H54 (cell line): Measurements from ENCODE around the gene RALGPS1.

Experiments used
- DNase-seq: peaks from one replicate; pipeline ENCODE4 v3.0.0; 2011; ENCODE audit warnings: low spot score, mixed read lengths; ENCODE audit not compliant: insufficient read length
- FAIRE-seq: peaks from 3 replicates; lab custom pipeline; 2011; peaks lifted over from hg19 to GRCh38; lab: Jason Lieb, UNC
- POLR2A ChIP-seq: IDR thresholded peaks from 2 replicates; pipeline ENCODE4 v1.6.1; 2011; ENCODE audit warnings: low read depth, mild to moderate bottlenecking, low read length

Gene RALGPS1

DNA sequence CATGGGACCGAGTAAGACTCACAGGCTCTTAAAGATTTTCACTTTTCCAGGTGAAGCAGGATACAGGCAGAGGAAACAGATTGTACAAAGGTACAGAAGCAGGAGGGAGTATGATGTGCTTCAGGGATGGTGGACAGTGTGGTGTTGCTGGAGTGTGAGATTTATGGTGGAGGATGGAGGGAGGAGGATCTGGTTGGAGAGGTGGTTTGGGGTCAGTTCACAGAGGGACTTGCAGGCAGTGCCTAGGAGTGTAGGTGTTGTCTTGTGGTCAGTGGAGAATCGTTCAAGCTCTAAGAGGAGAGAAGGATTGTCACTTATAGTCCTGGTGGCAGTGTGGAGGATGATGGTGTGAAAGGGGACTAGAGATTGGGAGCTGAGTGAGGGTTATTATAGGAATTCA, 11.8 kb downstream of the RALGPS1 start:
- DNase-seq (no peak), FAIRE-seq (no peak)
- TF ChIP-seq POLR2A, result no peak

DNA sequence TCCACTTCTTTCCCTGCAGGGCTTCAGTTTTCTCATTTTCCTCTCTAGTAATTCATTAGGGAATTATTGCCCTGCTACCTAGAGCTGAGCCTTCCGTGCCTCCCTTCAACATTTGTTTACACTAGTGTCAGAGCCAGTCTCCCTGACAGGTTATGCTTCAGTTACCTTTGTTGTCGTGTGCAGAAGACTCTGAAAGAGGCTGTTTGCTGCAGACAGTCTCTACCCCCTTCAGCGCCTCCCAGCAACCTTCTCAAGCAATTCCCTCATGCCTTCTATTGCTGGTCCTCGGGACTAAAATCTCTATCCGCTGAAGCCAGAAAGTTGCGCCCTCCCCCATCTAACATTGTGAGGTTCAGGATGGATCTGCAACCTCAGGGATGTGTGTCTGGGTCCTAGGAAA, 12.8 kb downstream of the RALGPS1 start:
- no peak for DNase-seq

DNA sequence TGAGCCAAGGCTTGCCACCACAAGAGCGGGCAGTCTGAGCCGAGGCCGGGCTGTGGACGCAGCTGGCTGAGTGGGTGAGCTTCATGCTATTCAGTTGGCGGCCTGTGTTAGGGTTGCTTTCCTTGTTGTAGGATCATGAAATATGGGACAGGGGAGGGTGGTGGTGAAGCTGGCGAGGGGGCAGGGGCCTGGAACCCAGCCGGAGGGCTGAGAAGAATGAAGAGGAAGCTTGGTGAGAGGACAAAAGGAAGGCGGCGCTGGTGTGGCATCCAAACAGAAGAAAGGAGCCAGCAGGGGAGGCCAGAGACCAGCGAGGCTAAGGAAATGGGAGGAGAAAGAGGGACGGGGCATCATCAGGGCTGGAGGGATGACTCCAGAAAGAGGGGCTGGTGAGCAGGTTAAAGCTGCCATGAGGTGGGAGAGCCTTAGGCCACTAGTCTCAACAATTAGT, 18.3 kb downstream of the RALGPS1 start:
- FAIRE-seq (no peak), DNase-seq (no peak)
- no peak for TF ChIP-seq POLR2A

More for the DNA sequence above, 12.8 kb downstream of the RALGPS1 start:
- FAIRE-seq, result no peak
- TF ChIP-seq POLR2A, result no peak

DNA sequence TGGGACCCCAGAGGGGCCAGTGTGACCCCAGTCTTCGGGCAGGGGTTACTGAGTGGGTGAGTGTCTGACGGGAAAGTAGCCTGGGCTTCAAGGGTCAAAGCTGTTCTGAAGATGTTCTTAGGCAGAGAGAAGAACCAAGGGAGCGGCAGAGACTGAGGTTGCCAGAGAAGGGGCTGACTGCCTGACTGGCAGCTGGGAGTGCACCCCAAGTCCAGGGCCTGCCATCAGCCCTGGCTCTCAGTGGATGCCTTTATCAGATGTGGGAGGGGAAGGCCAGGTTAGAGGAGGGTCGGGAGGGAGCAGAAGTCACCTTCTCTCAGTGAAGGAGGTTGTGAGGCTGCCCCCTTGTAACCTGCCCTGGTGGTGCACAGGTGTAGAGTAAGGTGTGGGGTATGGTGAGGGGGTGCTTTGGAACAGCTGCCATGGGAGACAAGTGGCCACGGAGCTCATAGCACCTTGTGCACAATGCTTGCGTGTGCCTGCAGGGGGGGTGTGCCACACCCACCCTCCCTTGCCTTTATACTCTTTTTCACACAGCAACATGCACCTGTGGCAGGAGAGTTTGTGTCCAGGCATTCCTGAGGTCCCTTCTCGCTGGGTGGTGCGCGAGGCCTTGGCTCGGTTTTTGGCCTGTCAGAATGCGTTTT, 18.9 kb downstream of the RALGPS1 start:
- no peak for FAIRE-seq
- DNase-seq, result no peak
- TF ChIP-seq POLR2A, result no peak

DNA sequence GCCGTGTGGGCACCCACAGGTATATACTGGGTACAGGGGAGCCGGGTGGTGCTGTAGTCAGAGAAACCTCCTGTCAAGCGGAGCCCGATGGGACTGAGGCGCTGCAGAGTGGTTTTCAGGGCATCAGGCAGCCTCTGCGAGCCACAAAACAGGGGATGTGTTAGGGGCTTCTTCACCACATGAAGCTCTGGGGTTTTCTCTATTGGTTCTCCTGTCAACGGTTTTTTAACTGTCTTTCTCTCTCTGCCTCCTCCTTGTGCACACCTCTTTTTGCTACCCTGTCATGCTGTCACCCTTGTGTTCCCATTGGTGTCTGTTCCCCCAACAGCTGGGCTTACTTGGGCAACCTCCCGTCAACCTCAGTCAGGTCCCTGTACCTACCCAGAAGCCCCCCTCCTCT, 19.9 kb downstream of the RALGPS1 start:
- DNase-seq (no peak), FAIRE-seq (no peak)
- TF ChIP-seq POLR2A, result no peak

DNA sequence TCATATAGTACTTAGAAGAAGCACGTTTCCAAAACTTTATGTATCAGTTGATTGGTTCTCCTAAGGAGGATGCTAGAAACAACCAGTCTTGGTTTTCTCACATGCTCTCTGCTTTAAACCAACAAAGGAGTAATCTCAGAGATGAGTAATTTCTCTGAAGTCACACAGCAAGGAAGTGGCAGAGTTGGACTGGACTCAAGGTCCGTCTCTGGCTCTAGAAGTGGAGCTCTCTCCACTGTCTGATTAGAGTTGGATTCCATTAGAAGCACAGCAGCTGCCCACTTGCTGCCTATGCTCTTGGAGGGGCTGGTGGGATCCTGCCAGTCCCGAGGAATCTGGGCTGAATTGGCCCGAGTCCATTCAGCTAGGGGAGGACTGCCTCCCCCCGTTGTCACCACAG, 21.0 kb downstream of the RALGPS1 start:
- no peak for DNase-seq
- TF ChIP-seq POLR2A, result no peak
- FAIRE-seq, result no peak

DNA sequence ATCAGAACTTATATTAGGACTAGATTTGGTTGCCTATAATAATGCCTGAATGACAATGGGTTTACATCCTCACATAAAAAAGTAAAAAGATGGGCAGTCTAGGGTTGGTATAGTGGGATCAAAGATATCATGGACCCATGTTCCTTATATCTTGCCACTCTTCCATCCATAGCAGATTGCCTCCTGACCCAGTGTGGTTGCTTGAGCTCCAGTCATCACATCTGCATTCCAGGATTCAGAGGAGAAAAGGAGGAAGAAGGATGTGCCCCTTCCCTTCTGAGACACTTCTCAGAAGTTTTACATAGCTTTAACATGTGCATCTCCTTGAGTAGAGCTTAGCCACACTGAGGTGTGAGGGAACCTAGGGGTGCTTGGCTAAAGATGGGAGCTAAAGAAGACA, 22.9 kb downstream of the RALGPS1 start:
- FAIRE-seq (no peak), DNase-seq (no peak)
- TF ChIP-seq POLR2A, result no peak

DNA sequence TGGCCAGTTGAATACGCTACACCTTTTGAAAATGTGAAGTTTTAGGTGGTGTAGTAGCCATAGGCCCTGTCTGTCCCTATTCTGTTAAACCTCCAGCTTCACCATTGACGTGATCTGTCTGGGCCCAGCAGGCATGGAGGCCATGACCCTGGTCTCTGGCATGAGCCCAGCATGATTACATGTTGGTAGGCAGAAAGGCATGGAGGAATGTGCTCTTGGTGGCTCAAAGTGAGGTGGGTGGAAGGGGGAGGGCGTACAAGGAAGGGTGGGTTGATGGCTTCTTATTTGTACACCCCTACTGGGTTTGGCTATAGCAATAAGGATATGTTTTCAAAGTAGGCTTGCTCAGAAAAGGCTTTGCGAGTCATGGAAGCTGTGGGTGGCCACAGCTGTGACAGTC, 23.7 kb downstream of the RALGPS1 start:
- DNase-seq (no peak), FAIRE-seq (no peak)
- TF ChIP-seq POLR2A, result no peak

DNA sequence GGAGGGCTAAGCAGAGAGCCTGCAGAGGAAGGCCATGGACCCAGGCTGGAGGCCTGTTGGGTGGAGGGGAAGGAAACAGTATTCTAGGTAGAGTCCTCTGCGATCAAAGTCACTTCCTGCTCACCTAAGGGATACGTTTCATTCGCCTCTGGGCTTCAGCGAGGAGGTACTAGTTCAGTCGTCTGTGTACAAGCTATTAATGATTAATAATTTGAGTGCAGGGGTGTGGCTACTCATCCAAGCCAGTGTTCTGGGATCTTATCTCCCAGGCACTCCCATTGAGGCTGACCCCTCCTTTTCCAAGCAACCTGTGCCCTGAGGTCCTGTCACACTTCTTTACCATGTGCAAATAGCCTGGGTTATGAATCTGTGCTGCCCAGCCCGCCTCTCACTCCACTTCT, 25.2 kb downstream of the RALGPS1 start:
- no peak for DNase-seq
- TF ChIP-seq POLR2A, result no peak
- FAIRE-seq, result no peak

DNA sequence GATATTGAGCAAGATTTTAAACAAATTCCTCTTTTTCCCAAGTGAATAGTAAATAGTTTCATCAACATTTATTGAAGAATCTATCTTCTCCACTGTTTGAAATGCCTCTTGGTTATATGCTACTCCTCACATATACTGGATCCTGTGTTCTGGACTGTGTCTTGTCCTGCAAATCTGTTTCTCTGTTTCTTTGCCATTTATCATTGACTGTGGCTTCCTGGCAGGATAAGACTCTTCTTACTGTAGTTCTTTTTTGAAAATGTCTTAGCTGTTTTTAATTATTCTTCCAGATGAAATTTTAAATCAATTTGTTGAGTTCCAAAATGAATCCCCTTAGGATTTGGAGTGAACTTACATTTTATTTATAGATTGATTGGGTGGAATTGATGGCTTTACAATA, 27.8 kb downstream of the RALGPS1 start:
- FAIRE-seq, result no peak
- DNase-seq, result no peak
- no peak for TF ChIP-seq POLR2A

DNA sequence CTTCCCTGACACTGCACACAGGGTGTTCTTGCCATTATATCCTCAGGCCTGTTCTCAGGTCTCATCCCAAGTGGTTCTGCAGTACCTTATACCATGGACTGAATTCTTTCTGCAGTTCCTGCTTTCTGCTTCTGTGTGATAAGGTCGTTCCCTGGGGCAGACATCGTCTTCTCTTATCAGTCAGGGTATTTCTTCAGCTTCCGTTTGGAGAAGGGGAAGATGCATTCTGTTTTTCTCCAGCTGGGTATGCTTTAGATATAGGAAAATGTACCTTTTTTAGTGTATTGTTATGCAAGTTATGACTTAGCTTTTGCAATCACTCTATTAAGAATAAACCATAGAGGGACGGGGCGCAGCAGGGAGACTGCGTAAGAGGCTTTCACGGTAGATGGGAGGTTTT, 31.1 kb downstream of the RALGPS1 start:
- TF ChIP-seq POLR2A, result no peak
- no peak for FAIRE-seq
- no peak for DNase-seq

DNA sequence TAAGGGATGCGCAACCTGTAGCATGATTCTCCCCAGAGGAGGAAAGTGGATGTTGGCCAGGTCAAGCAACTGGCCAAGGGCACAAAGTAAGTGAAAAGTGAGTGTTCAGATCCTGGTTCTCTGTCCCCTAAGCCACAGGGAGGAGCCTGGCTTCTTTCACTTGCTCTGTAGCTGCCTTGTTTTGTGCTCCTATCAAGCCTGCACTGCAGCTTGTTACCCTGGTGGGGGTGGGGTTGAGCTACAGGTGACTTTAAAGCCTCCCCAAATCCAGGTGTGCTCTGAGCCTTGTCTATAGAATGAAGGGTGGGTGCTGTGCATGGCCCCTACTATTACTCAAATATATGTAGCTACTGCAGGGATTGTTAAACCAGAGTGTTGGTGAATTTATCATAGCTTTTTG, 32.9 kb downstream of the RALGPS1 start:
- DNase-seq (no peak), FAIRE-seq (no peak)
- no peak for TF ChIP-seq POLR2A

DNA sequence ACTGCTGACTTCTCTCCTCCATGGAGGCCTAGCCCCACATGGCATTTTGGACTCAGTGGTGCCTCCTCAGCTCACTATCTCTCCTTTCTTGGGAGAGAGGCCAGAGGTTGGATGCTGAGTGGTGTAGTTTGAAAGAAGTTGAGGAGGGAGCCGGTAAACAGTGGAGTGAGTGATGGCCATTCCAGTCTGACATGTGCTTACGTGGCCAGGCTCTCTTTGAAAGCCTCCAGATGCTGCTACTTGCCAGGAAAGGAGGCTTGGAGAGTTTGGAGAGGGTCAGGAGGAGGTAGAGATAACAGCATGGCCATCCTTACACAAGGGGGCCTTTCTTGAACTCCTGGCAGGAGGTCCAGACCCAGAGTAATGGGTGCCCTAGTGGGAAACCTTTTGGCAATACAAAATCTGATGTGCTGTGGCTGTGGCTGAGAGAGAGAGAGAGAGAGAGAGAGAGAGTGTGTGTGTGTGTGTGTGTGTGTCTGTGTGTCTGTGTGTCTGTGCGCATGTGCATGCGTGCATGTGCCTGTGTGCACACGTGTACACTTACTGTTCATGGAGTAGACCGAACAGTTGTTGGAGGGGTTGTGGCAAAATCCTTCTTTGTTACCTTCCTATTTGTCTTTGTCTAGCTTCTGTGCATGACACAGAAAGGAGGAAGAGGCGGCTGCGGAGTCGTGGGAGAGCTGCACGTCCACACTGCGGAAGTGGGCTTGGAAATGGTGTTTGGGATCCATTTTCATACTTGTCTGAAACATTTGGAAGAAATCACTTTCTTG, 37.8 kb downstream of the RALGPS1 start:
- no peak for DNase-seq
- no peak for FAIRE-seq
- TF ChIP-seq POLR2A, result no peak

DNA sequence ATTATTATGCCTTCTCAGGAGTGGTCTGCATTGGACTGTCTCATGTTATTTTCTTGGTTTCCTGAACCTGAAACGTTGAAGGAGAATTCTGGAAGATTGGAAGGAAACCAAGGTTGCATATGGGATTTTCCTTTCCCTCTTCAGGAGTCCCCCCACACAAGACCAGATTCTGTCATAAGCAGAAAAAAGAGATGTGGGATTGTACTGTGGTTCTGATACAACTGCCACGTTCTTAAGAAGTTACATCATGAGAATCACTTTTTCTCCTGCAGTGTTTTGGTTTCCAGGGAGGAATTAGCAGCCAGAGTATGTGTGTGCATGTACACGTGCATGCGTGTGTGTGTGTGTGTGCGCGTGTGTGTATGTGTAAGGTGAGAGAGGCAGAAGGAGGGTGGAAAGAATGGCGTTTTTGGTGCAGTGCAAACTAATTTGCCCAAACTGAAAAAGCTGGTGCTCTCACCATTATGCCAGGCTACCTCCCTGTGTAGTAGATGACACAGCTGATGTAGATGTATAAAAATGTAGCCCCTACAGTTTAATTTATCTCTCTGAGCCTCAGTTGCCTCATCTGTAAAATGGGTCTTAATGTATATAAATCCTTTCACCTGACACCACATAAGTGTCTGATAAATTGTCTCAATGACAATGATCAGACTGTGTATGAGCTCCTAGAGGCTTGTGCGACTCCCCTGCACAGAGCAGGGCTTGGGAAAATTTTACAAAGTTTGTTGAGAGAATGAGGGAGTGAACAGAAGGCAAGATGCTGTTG, 38.6 kb downstream of the RALGPS1 start:
- FAIRE-seq (no peak), DNase-seq (no peak)
- TF ChIP-seq POLR2A, result no peak
